ENCODE data around the gene CDH23. TPM values are rescaled to one million over a fixed set of nuclear protein-coding genes. Genes with fewer than 3 reads are reported as not detected.

Gene CDH23
- total RNA-seq, 1 experiment from 2014 or later: 0.40 TPM

- no peak for DNase-seq (ENCODE audit: low read depth)
Measured at GRCh38 chr10:71742301-71743088, 345.8 kb downstream of the CDH23 start.

- no peak for DNase-seq (ENCODE audit: low read depth)
Measured at GRCh38 chr10:71743089-71743838, 346.5 kb downstream of the CDH23 start.

- no peak for DNase-seq (ENCODE audit: low read depth)
Measured at GRCh38 chr10:71743866-71744265, 347.1 kb downstream of the CDH23 start.

GRCh38 chr10:71744897-71745663 lies 348.4 kb downstream of the CDH23 start:
- DNase-seq (ENCODE audit: low read depth): no peak

- no peak for DNase-seq (ENCODE audit: low read depth)
Measured at GRCh38 chr10:71745664-71746250, 349.0 kb downstream of the CDH23 start.

- no peak for DNase-seq (ENCODE audit: low read depth)
Measured at GRCh38 chr10:71746344-71747037, 349.8 kb downstream of the CDH23 start.

GRCh38 chr10:71747039-71747531 lies 350.4 kb downstream of the CDH23 start:
- no peak for DNase-seq (ENCODE audit: low read depth)

GRCh38 chr10:71747551-71748523 lies 351.1 kb downstream of the CDH23 start:
- DNase-seq (ENCODE audit: low read depth): no peak

GRCh38 chr10:71748671-71749191 lies 352.0 kb downstream of the CDH23 start:
- no peak for DNase-seq (ENCODE audit: low read depth)

GRCh38 chr10:71749396-71749795 lies 352.7 kb downstream of the CDH23 start:
- no peak for DNase-seq (ENCODE audit: low read depth)

GRCh38 chr10:71750124-71750841 lies 353.6 kb downstream of the CDH23 start:
- no peak for DNase-seq (ENCODE audit: low read depth)

- no peak for DNase-seq (ENCODE audit: low read depth)
Measured at GRCh38 chr10:71750986-71751385, 354.3 kb downstream of the CDH23 start.

- DNase-seq (ENCODE audit: low read depth): no peak
Measured at GRCh38 chr10:71751515-71752224, 354.9 kb downstream of the CDH23 start.

GRCh38 chr10:71752391-71753090 lies 355.8 kb downstream of the CDH23 start:
- DNase-seq (ENCODE audit: low read depth): no peak

- DNase-seq (ENCODE audit: low read depth): no peak
Measured at GRCh38 chr10:71753091-71753959, 356.6 kb downstream of the CDH23 start.

GRCh38 chr10:71753960-71754505 lies 357.3 kb downstream of the CDH23 start:
- no peak for DNase-seq (ENCODE audit: low read depth)
